ENCODE measurements around the gene MED10. TPM values are rescaled to one million over a fixed set of nuclear protein-coding genes. Genes with fewer than 3 reads are reported as not detected.

Gene MED10
- total RNA-seq, 1 experiment from 2014 or later: 81.8 TPM

GRCh38 chr5:6348476-6349000 lies 29.8 kb downstream of the MED10 start:
- Histone ChIP-seq H3K4me2 (no peak overlapping the region), H4K20me1 (ENCODE audit: insufficient read depth) (no peaks in the 10 kb centered on the region), H3K27me3 (ENCODE audit: insufficient read depth, low read depth) (peaks cover 99% of the 10 kb centered on the region), H3K9me3 (ENCODE audit: insufficient read depth, low read depth) (no peaks in the 10 kb centered on the region), H3K4me1 (replicated peaks; ENCODE audit: insufficient read depth) (no peaks in the 10 kb centered on the region), H3K4me3 (no peak overlapping the region), H3F3A (ENCODE audit: insufficient read depth, low read depth) (no peaks in the 10 kb centered on the region), H3K79me2 (ENCODE audit: low read depth) (no peaks in the 10 kb centered on the region), H2AFZ (no peak overlapping the region), H3K36me3 (ENCODE audit: low read depth) (no peaks in the 10 kb centered on the region), H3K27ac (no peak overlapping the region), H3K9me2 (ENCODE audit: insufficient read depth) (no peaks in the 10 kb centered on the region)
- TF ChIP-seq EZH2 (IDR thresholded peaks at IDR 0.05; ENCODE audit: low read depth): no peak
- TF ChIP-seq, protein P1, sequence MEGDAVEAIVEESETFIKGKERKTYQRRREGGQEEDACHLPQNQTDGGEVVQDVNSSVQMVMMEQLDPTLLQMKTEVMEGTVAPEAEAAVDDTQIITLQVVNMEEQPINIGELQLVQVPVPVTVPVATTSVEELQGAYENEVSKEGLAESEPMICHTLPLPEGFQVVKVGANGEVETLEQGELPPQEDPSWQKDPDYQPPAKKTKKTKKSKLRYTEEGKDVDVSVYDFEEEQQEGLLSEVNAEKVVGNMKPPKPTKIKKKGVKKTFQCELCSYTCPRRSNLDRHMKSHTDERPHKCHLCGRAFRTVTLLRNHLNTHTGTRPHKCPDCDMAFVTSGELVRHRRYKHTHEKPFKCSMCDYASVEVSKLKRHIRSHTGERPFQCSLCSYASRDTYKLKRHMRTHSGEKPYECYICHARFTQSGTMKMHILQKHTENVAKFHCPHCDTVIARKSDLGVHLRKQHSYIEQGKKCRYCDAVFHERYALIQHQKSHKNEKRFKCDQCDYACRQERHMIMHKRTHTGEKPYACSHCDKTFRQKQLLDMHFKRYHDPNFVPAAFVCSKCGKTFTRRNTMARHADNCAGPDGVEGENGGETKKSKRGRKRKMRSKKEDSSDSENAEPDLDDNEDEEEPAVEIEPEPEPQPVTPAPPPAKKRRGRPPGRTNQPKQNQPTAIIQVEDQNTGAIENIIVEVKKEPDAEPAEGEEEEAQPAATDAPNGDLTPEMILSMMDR (conservative IDR thresholded peaks at IDR 0.05): no peak
- no peak for DNase-seq
- ChIA-PET CTCF (no interaction called here), POLR2A (ENCODE audit: unreplicated experiment) (no interaction called here)
- BruUV-seq (replicated peaks): no TSS peak
- intact Hi-C loops (cut with micrococcal nuclease; ENCODE audit: unreplicated experiment): no loop called here

DNA sequence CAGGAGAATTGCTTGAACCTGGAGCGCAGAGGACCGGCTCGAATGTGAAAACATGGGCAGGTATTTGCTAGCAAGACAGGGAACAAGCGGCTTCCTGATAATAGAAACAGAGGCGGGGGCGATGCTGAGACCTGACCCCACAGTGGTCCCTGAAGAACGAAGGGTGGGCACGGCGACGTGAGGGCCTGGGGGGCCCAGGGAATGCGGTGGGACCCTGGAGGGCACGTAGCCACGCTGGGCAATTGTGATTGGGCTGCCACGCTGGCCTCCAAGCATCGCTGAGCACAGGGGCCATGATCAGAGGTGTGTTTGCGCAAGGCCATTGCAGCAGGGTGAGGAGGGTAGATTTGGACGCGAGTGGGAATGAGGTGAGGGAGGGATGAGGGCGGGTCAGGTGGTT lies 30.7 kb downstream of the MED10 start:
- POLR2A ChIA-PET (ENCODE audit: unreplicated experiment): no interaction called here
- intact Hi-C loops (cut with micrococcal nuclease; ENCODE audit: unreplicated experiment): no loop called here
- CTCF ChIA-PET: no interaction called here
- Histone ChIP-seq H3K4me1 (replicated peaks; ENCODE audit: insufficient read depth) (no peaks in the 10 kb centered on the region), H3K27me3 (ENCODE audit: insufficient read depth, low read depth) (peaks cover 99% of the 10 kb centered on the region), H3F3A (ENCODE audit: insufficient read depth, low read depth) (no peaks in the 10 kb centered on the region), H3K79me2 (ENCODE audit: low read depth) (no peaks in the 10 kb centered on the region), H4K20me1 (ENCODE audit: insufficient read depth) (no peaks in the 10 kb centered on the region), H3K4me3 (no peak overlapping the region), H3K4me2 (no peak overlapping the region), H3K9me2 (ENCODE audit: insufficient read depth) (no peaks in the 10 kb centered on the region), H3K36me3 (ENCODE audit: low read depth) (no peaks in the 10 kb centered on the region), H3K27ac (no peak overlapping the region), H3K9me3 (ENCODE audit: insufficient read depth, low read depth) (no peaks in the 10 kb centered on the region), H2AFZ (no peak overlapping the region)
- BruUV-seq (replicated peaks): no TSS peak
- TF ChIP-seq EZH2 (IDR thresholded peaks at IDR 0.05; ENCODE audit: low read depth): no peak
- TF ChIP-seq, protein P1 (conservative IDR thresholded peaks at IDR 0.05): no peak
- no peak for DNase-seq

DNA sequence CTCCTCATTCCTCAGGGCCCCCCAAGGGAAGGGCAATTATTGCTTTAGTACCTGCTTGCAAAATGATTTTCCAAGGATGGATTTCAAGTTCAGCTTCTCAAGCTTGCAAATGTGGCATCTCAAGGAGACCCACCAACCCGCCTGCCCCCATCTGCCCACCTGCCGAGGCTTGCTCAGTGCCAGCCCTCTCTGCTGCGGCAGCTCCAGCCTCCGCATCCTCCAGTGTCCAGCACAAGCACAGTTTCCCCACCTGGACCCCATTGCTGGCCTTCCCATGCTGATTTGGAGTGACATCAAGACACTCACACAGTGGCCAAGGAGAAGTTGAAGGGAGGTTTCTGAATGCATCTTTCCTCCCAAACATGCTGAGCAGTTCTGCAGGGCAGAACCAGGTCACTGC lies 31.2 kb downstream of the MED10 start:
- Histone ChIP-seq H3K4me2 (no peak overlapping the region), H3K27ac (no peak overlapping the region), H3F3A (ENCODE audit: insufficient read depth, low read depth) (no peaks in the 10 kb centered on the region), H2AFZ (no peak overlapping the region), H3K79me2 (ENCODE audit: low read depth) (no peaks in the 10 kb centered on the region), H4K20me1 (ENCODE audit: insufficient read depth) (no peaks in the 10 kb centered on the region), H3K36me3 (ENCODE audit: low read depth) (no peaks in the 10 kb centered on the region), H3K4me1 (replicated peaks; ENCODE audit: insufficient read depth) (no peaks in the 10 kb centered on the region), H3K9me3 (ENCODE audit: insufficient read depth, low read depth) (no peaks in the 10 kb centered on the region), H3K4me3 (no peak overlapping the region), H3K27me3 (ENCODE audit: insufficient read depth, low read depth) (peaks cover 99% of the 10 kb centered on the region), H3K9me2 (ENCODE audit: insufficient read depth) (no peaks in the 10 kb centered on the region)
- ChIA-PET CTCF (no interaction called here), POLR2A (ENCODE audit: unreplicated experiment) (interaction anchor here (0.9 kb wide), 1 partner anchor 12 kb away, joined by 3 read pairs; no protein-coding TSS in a partner anchor)
- no peak for DNase-seq
- BruUV-seq (replicated peaks): no TSS peak
- intact Hi-C loops (cut with micrococcal nuclease; ENCODE audit: unreplicated experiment): no loop called here
- TF ChIP-seq, protein P1 (conservative IDR thresholded peaks at IDR 0.05): no peak

All from PC-9 (cell line).